ENCODE measurements around the gene SPATA2L. TPM values are rescaled to one million over a fixed set of nuclear protein-coding genes. Genes with fewer than 3 reads are reported as not detected.

Gene SPATA2L
- total and polyA plus RNA-seq, 2 of the 13 experiments (the other 11 are each of a cell fraction or from before 2014, with no cell fraction given) = 9.1 to 20.7 TPM

DNA sequence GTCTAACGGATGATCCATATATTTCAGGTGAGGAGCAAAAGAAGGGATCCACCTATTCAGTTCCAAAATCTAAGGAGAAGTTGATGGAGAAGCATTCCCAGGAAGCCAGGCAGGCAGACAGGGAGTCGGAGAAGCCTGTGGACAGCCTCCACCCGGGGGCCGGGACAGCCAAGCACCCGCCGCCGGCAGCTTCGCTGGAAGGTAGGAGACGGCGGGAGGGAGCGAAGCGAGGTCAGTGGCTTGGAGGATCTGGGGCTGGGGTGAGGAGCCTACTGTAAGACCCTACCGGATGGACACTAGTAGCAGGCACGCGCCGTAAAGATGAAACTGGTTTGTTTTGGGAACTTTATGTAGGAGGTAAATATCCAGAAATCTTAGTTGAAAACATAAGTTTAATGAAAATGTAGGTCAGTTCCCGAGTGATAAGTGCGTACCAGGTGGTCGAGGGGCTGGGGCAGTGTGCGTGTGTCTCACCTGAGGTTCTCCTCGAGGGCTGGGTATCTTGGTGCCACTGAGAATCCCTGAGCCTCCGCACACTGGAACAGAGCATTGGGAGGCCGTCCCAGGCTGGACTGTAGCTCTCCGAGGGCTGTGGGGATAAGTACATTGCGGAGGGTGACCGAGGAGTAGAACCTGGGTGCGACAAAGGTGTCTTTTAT lies 43.2 kb downstream of the SPATA2L start (continued):
- TF ChIP-seq RARA (CRISPR knock-in tag; IDR thresholded peaks at IDR 0.05) (no peak), CBX5 (CRISPR knock-in tag; IDR thresholded peaks at IDR 0.05; ENCODE audit: borderline replicate concordance) (no peak), ZNF431 (CRISPR knock-in tag; IDR thresholded peaks at IDR 0.05; ENCODE audit: borderline replicate concordance, low read depth) (no peak), PHF21A (CRISPR knock-in tag; IDR thresholded peaks at IDR 0.05) (peak; percentile 51; the same call in 1 of the 2 replicates), RBM22 (optimal IDR thresholded peaks at IDR 0.05; ENCODE audit: low read length) (no peak), TGIF2 (CRISPR knock-in tag; IDR thresholded peaks at IDR 0.05) (0 out of 2 replicates have a peak, but pooled peaks have one; percentile 0), CREM (IDR thresholded peaks at IDR 0.05) (no peak), CREM (CRISPR knock-in tag; IDR thresholded peaks at IDR 0.05) (no peak), CHCHD3 (CRISPR knock-in tag; IDR thresholded peaks at IDR 0.05) (0 out of 2 replicates have a peak, but pooled peaks have one; percentile 6), BORCS8-MEF2B (CRISPR knock-in tag; IDR thresholded peaks at IDR 0.05) (no peak), MEIS1 (CRISPR knock-in tag; IDR thresholded peaks at IDR 0.05; ENCODE audit: borderline replicate concordance) (0 out of 2 replicates have a peak, but pooled peaks have one; percentile 15), ZNF350 (CRISPR knock-in tag; IDR thresholded peaks at IDR 0.05; ENCODE audit: borderline replicate concordance, low read depth) (peak; percentile 17; the same call in 1 of the 2 replicates), MED13 (CRISPR knock-in tag; IDR thresholded peaks at IDR 0.05) (peak; percentile 10; the same call in 1 of the 2 replicates), TMF1 (CRISPR knock-in tag; IDR thresholded peaks at IDR 0.05; ENCODE audit: low read depth) (0 out of 2 replicates have a peak, but pooled peaks have one; percentile 20), ZBTB21 (CRISPR knock-in tag; IDR thresholded peaks at IDR 0.05) (no peak), TEAD3 (CRISPR knock-in tag; optimal IDR thresholded peaks at IDR 0.05; ENCODE audit: borderline replicate concordance) (peak; percentile 9), ZNF724P (CRISPR knock-in tag; IDR thresholded peaks at IDR 0.05; ENCODE audit: borderline replicate concordance) (peak; percentile 16; the same call in 1 of the 2 replicates)
- TF ChIP-seq, protein P1, sequence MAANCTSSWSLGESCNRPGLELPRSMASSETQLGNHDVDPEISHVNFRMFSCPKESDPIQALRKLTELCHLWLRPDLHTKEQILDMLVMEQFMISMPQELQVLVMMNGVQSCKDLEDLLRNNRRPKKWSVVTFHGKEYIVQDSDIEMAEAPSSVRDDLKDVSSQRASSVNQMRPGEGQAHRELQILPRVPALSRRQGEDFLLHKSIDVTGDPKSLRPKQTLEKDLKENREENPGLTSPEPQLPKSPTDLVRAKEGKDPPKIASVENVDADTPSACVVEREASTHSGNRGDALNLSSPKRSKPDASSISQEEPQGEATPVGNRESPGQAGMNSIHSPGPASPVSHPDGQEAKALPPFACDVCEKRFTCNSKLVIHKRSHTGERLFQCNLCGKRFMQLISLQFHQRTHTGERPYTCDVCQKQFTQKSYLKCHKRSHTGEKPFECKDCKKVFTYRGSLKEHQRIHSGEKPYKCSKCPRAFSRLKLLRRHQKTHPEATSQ (CRISPR knock-in tag; IDR thresholded peaks at IDR 0.05; ENCODE audit: borderline replicate concordance) = 0 out of 2 replicates have a peak, but pooled peaks have one; percentile 52
- TF ChIP-seq, protein P2, sequence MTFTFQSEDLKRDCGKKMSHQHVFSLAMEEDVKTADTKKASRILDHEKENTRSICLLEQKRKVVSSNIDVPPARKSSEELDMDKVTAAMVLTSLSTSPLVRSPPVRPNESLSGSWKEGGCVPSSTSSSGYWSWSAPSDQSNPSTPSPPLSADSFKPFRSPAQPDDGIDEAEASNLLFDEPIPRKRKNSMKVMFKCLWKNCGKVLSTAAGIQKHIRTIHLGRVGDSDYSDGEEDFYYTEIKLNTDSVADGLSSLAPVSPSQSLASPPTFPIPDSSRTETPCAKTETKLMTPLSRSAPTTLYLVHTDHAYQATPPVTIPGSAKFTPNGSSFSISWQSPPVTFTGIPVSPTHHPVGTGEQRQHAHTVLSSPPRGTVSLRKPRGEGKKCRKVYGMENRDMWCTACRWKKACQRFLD (CRISPR knock-in tag; IDR thresholded peaks at IDR 0.05; ENCODE audit: borderline replicate concordance) = 0 out of 2 replicates have a peak, but pooled peaks have one; percentile 5
- TF ChIP-seq, protein P3, sequence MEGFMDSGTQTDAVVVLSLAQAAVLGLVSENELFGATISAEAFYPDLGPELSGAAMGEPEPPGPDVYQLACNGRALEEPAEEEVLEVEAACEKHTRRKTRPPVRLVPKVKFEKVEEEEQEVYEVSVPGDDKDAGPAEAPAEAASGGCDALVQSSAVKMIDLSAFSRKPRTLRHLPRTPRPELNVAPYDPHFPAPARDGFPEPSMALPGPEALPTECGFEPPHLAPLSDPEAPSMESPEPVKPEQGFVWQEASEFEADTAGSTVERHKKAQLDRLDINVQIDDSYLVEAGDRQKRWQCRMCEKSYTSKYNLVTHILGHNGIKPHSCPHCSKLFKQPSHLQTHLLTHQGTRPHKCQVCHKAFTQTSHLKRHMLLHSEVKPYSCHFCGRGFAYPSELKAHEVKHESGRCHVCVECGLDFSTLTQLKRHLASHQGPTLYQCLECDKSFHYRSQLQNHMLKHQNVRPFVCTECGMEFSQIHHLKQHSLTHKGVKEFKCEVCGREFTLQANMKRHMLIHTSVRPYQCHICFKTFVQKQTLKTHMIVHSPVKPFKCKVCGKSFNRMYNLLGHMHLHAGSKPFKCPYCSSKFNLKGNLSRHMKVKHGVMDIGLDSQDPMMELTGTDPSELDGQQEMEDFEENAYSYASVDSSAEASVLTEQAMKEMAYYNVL (CRISPR knock-in tag; IDR thresholded peaks at IDR 0.05; ENCODE audit: borderline replicate concordance) = peak; percentile 63; the same call in 1 of the 2 replicates
- TF ChIP-seq, protein P4, sequence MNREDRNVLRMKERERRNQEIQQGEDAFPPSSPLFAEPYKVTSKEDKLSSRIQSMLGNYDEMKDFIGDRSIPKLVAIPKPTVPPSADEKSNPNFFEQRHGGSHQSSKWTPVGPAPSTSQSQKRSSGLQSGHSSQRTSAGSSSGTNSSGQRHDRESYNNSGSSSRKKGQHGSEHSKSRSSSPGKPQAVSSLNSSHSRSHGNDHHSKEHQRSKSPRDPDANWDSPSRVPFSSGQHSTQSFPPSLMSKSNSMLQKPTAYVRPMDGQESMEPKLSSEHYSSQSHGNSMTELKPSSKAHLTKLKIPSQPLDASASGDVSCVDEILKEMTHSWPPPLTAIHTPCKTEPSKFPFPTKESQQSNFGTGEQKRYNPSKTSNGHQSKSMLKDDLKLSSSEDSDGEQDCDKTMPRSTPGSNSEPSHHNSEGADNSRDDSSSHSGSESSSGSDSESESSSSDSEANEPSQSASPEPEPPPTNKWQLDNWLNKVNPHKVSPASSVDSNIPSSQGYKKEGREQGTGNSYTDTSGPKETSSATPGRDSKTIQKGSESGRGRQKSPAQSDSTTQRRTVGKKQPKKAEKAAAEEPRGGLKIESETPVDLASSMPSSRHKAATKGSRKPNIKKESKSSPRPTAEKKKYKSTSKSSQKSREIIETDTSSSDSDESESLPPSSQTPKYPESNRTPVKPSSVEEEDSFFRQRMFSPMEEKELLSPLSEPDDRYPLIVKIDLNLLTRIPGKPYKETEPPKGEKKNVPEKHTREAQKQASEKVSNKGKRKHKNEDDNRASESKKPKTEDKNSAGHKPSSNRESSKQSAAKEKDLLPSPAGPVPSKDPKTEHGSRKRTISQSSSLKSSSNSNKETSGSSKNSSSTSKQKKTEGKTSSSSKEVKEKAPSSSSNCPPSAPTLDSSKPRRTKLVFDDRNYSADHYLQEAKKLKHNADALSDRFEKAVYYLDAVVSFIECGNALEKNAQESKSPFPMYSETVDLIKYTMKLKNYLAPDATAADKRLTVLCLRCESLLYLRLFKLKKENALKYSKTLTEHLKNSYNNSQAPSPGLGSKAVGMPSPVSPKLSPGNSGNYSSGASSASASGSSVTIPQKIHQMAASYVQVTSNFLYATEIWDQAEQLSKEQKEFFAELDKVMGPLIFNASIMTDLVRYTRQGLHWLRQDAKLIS (CRISPR knock-in tag; IDR thresholded peaks at IDR 0.05) = 0 out of 2 replicates have a peak, but pooled peaks have one; percentile 8
